IMR-90 (cell line): ENCODE data around the gene WDR1. TPM values are rescaled to one million over a fixed set of nuclear protein-coding genes. Genes with fewer than 3 reads are reported as not detected.

ENCODE experiments used
- ATAC-seq: fragments of 200-7000 bp; cut with Tn5 transposase; 2 replicates; pipeline ENCODE4 v1.9.1; 2020; ENCODE audit warnings: low read depth, mild to moderate bottlenecking, moderate library complexity
- BruUV-seq: library from RNA; stranded (reverse); fragments of 400-500 nt; replicated peaks from 2 replicates; lab custom pipeline; 2021; lab: Mats Ljungman, UMichigan
- CTCF ChIA-PET: fragments of 300-600 bp; formaldehyde crosslinking; extraction: SDS; loops from one replicate; lab custom pipeline; 2021; ENCODE audit warnings: antibody characterized with exemption; lab: Yijun Ruan, JAX
- POLR2A ChIA-PET: fragments of 300-600 bp; sonication (Branson Sonifier 250); formaldehyde crosslinking; loops from one replicate; lab custom pipeline; 2022; ENCODE audit warnings: antibody characterized with exemption; ENCODE audit not compliant: unreplicated experiment; lab: Charles Lee
- DNase-seq: peaks from one replicate; pipeline ENCODE4 v3.0.0; 2013
- H2AFZ ChIP-seq: replicated peaks from 2 replicates; pipeline ENCODE3; 2013; ENCODE audit warnings: low read length, mild to moderate bottlenecking; ENCODE audit not compliant: poor library complexity
- H2AK5ac ChIP-seq: 2 replicates; pipeline ENCODE4 v1.6.1; 2013; ENCODE audit warnings: low read depth, low read length, inconsistent platforms
- H2AK9ac ChIP-seq: replicated peaks from 2 replicates; pipeline ENCODE3; 2013; ENCODE audit warnings: mild to moderate bottlenecking, low read depth, low read length, moderate library complexity; ENCODE audit not compliant: poor library complexity
- H2BK120ac ChIP-seq: 2 replicates; pipeline ENCODE4 v1.6.1; 2013; ENCODE audit warnings: low read depth, low read length, inconsistent platforms
- H2BK15ac ChIP-seq: 3 replicates; pipeline ENCODE4 v1.6.1; 2013; ENCODE audit warnings: low read depth, low read length, inconsistent platforms
- H2BK20ac ChIP-seq: 2 replicates; pipeline ENCODE4 v1.6.1; 2013; ENCODE audit warnings: low read depth, mild to moderate bottlenecking, inconsistent platforms, low read length, moderate library complexity
- H2BK5ac ChIP-seq: 2 replicates; pipeline ENCODE4 v1.6.1; 2013; ENCODE audit warnings: mild to moderate bottlenecking, low read depth, low read length, inconsistent platforms; ENCODE audit not compliant: poor library complexity, severe bottlenecking
- H3K14ac ChIP-seq: replicated peaks from 2 replicates; pipeline ENCODE4 v1.6.1; 2013; ENCODE audit warnings: low read depth, low read length, inconsistent platforms
- H3K18ac ChIP-seq: 2 replicates; pipeline ENCODE4 v1.6.1; 2013; ENCODE audit warnings: low read depth, low read length, control low read depth
- H3K23ac ChIP-seq: 2 replicates; pipeline ENCODE4 v1.6.1; 2013; ENCODE audit warnings: low read depth, low read length, inconsistent platforms
- H3K27ac ChIP-seq: 2 replicates; pipeline ENCODE4 v1.5.1; 2013; ENCODE audit warnings: mild to moderate bottlenecking, control low read depth, low read length; ENCODE audit not compliant: insufficient read depth
- H3K27me3 ChIP-seq: 2 replicates; pipeline ENCODE4 v1.6.1; 2013; ENCODE audit warnings: low read length; ENCODE audit not compliant: control insufficient read depth, insufficient read depth
- H3K36me3 ChIP-seq: 2 replicates; pipeline ENCODE4 v1.6.1; 2013; ENCODE audit warnings: low read length, mixed read lengths; ENCODE audit not compliant: control insufficient read depth, insufficient read depth
- H3K4ac ChIP-seq: 2 replicates; pipeline ENCODE4 v1.6.1; 2013; ENCODE audit warnings: low read depth, low read length, inconsistent platforms
- H3K4me1 ChIP-seq: 2 replicates; pipeline ENCODE4 v1.6.1; 2013; ENCODE audit warnings: low read length, mixed read lengths; ENCODE audit not compliant: control insufficient read depth, insufficient read depth
- H3K4me2 ChIP-seq: 2 replicates; pipeline ENCODE4 v1.6.1; 2013; ENCODE audit warnings: low read depth, mild to moderate bottlenecking, control low read depth, low read length, moderate library complexity
- H3K4me3 ChIP-seq: 2 replicates; pipeline ENCODE4 v1.5.1; 2013; ENCODE audit warnings: low read depth, mild to moderate bottlenecking, control low read depth, low read length, moderate library complexity; ENCODE audit not compliant: insufficient read depth
- H3K56ac ChIP-seq: 2 replicates; pipeline ENCODE4 v1.6.1; 2013; ENCODE audit warnings: low read length, inconsistent platforms; ENCODE audit not compliant: insufficient read depth; ENCODE audit errors: extremely low read depth
- H3K79me1 ChIP-seq, 2 experiments: 2 replicates each; pipeline ENCODE4 v1.6.1; 2013; ENCODE audit warnings: low read length in 2 of 2, inconsistent platforms in 1 of 2, low read depth in 1 of 2
- H3K9ac ChIP-seq: 2 replicates; pipeline ENCODE4 v1.6.1; 2013; ENCODE audit warnings: low read depth, low read length, control low read depth
- H3K9me1 ChIP-seq: 2 replicates; pipeline ENCODE4 v1.6.1; 2013; ENCODE audit warnings: low read length, inconsistent platforms; ENCODE audit not compliant: insufficient read depth
- H3K9me3 ChIP-seq: 2 replicates; pipeline ENCODE4 v1.6.1; 2013; ENCODE audit warnings: low read length; ENCODE audit not compliant: control insufficient read depth, insufficient read depth
- H4K20me1 ChIP-seq: 2 replicates; pipeline ENCODE4 v1.6.1; 2013; ENCODE audit warnings: low read length, inconsistent platforms; ENCODE audit not compliant: insufficient read depth
- H4K5ac ChIP-seq: 2 replicates; pipeline ENCODE4 v1.6.1; 2013; ENCODE audit warnings: mild to moderate bottlenecking, low read depth, low read length, control low read depth
- H4K8ac ChIP-seq, 2 experiments: 2 replicates each; pipeline ENCODE4 v1.6.1; 2013; ENCODE audit warnings: low read depth in 2 of 2, low read length in 2 of 2, control low read depth in 1 of 2, inconsistent platforms in 1 of 2
- H4K91ac ChIP-seq: 2 replicates; pipeline ENCODE4 v1.6.1; 2013; ENCODE audit warnings: low read depth, low read length, inconsistent platforms; ENCODE audit not compliant: insufficient read depth
- BHLHE40 ChIP-seq: fragments of 150-350 bp; IDR thresholded peaks from 2 replicates; pipeline ENCODE4 v1.6.1; 2016; ENCODE audit warnings: mild to moderate bottlenecking, low read depth, low read length
- CEBPB ChIP-seq: IDR thresholded peaks from 2 replicates; pipeline ENCODE4 v1.6.1; 2012; ENCODE audit warnings: low read depth, low read length, improper control_type of control experiment
- CHD1 ChIP-seq: IDR thresholded peaks from 2 replicates; pipeline ENCODE4 v1.6.1; 2012; ENCODE audit warnings: low read depth, low read length, improper control_type of control experiment
- FOS ChIP-seq: fragments of 150-350 bp; IDR thresholded peaks from 2 replicates; pipeline ENCODE4 v1.6.1; 2016; ENCODE audit warnings: low read depth, low read length
- MAFK ChIP-seq: IDR thresholded peaks from 2 replicates; pipeline ENCODE4 v1.6.1; 2012; ENCODE audit warnings: low read depth, low read length, improper control_type of control experiment
- MAZ ChIP-seq: IDR thresholded peaks from 2 replicates; pipeline ENCODE4 v1.6.1; 2012; ENCODE audit warnings: low read depth, mild to moderate bottlenecking, low read length, improper control_type of control experiment, moderate library complexity, borderline replicate concordance
- MXI1 ChIP-seq: IDR thresholded peaks from 2 replicates; pipeline ENCODE4 v1.6.1; 2012; ENCODE audit warnings: low read depth, mild to moderate bottlenecking, low read length, moderate library complexity, borderline replicate concordance
- NFE2L2 ChIP-seq: fragments of 150-350 bp; IDR thresholded peaks from 2 replicates; pipeline ENCODE4 v1.6.1; 2016; ENCODE audit warnings: low read depth, mild to moderate bottlenecking, low read length
- POLR2A ChIP-seq: IDR thresholded peaks from 2 replicates; pipeline ENCODE4 v1.6.1; 2012; ENCODE audit warnings: mild to moderate bottlenecking, low read depth, low read length
- RAD21 ChIP-seq: IDR thresholded peaks from 2 replicates; pipeline ENCODE4 v1.6.1; 2012; ENCODE audit warnings: low read length, improper control_type of control experiment
- RCOR1 ChIP-seq: IDR thresholded peaks from 2 replicates; pipeline ENCODE4 v1.6.1; 2012; ENCODE audit warnings: mild to moderate bottlenecking, low read length, improper control_type of control experiment; ENCODE audit not compliant: insufficient replicate concordance
- RFX5 ChIP-seq: IDR thresholded peaks from 2 replicates; pipeline ENCODE4 v1.8.0; 2012; ENCODE audit warnings: low read depth, mild to moderate bottlenecking, low read length, moderate library complexity
- SMC3 ChIP-seq: fragments of 150-350 bp; IDR thresholded peaks from 2 replicates; pipeline ENCODE4 v1.6.1; 2016; ENCODE audit warnings: low read depth, mild to moderate bottlenecking, antibody characterized with exemption, low read length, moderate library complexity
- WGBS, 2 experiments: methylation state at CpG; one replicate each; pipeline versions ENCODE4 v1.1.5 to v1.1.7; 2013; ENCODE audit warnings: missing lambda C conversion rate in 2 of 2; ENCODE audit not compliant: insufficient read length in 1 of 2; ENCODE audit errors: extremely low coverage in 2 of 2; 5-methylcytosine and 5-hydroxymethylcytosine counted together
- dilution Hi-C: fragments of 300-500 bp; cut with HindIII; formaldehyde crosslinking; loops from one replicate; pipeline ENCODE4 v1.14.3; 2018; ENCODE audit warnings: low sequenced_read_pairs; ENCODE audit not compliant: unreplicated experiment
- in situ Hi-C: fragments of 300-500 bp; cut with MboI; formaldehyde crosslinking; loops from 3 replicates; pipeline ENCODE4 v1.14.3; 2019; ENCODE audit warnings: low sequenced_read_pairs, inconsistent platforms, mixed read lengths
- intact Hi-C: fragments of 100-400 bp; cut with micrococcal nuclease; formaldehyde crosslinking; loops from 2 replicates; pipeline ENCODE4 v1.10.0; 2022
- polyA plus RNA-seq, 3 experiments: library from polyadenylated mRNA; depleted of rRNA; stranded (reverse); fragments of >200 nt; gene quantifications; 2 replicates each; pipeline ENCODE4 v1.2.3, GENCODE V29; 2012; ENCODE audit warnings: low replicate concordance in 1 of 3
- total RNA-seq: library from RNA; depleted of rRNA; stranded (reverse); fragments of >200 nt; gene quantifications from 2 replicates; pipeline ENCODE4 v1.2.3, GENCODE V29; 2012
- TF ChIP-seq, protein P1 (sequence below): fragments of 150-350 bp; IDR thresholded peaks from 2 replicates; pipeline ENCODE4 v1.6.1; 2017; ENCODE audit warnings: mild to moderate bottlenecking, antibody characterized with exemption, low read length, low read depth
- TF ChIP-seq, protein P2 (sequence below): fragments of 150-350 bp; IDR thresholded peaks from 2 replicates; pipeline ENCODE4 v1.6.1; 2016; ENCODE audit warnings: low read depth, mild to moderate bottlenecking, low read length, moderate library complexity, borderline replicate concordance
- TF ChIP-seq, protein P3 (sequence below): conservative IDR thresholded peaks from 2 replicates; pipeline ENCODE4 v1.5.1; 2012; ENCODE audit warnings: mild to moderate bottlenecking, low read depth, low read length, improper control_type of control experiment

WDR1 gene
- total and polyA plus RNA-seq, 2 of the 4 experiments (the other 2 are of a cell fraction): 725 to 992 TPM

DNA sequence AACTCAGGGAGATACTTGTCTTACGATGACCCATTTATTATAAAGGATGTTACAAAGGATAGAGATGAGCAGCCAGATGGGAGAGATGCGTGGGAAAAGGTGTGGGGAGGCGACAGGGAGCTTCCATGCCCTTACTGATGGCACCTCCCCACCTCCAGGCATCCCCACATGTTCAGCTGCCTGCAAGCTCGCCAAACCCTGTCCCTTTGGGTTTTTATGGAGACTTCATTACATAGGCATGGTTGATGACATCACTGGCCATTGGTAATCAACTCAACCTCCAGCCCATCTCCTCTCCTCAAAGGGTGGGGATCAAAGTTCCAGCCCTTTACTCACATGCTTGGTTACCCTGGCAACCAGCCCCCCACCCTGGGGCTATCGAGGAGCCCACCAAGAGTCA lies 65.9 kb downstream of the WDR1 start:
- dilution Hi-C loops: no loop called here
- no peak overlapping the region for H2BK120ac ChIP-seq
- no peak overlapping the region for H2BK20ac ChIP-seq
- TF ChIP-seq NFE2L2 (no peak), RCOR1 (no peak), BHLHE40 (no peak), RAD21 (no peak), MAZ (no peak), RFX5 (no peak), MAFK (no peak), FOS (no peak), MXI1 (no peak), SMC3 (no peak), POLR2A (no peak), CEBPB (no peak), CHD1 (no peak)
- TF ChIP-seq, protein P1, sequence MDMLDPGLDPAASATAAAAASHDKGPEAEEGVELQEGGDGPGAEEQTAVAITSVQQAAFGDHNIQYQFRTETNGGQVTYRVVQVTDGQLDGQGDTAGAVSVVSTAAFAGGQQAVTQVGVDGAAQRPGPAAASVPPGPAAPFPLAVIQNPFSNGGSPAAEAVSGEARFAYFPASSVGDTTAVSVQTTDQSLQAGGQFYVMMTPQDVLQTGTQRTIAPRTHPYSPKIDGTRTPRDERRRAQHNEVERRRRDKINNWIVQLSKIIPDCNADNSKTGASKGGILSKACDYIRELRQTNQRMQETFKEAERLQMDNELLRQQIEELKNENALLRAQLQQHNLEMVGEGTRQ: no peak
- TF ChIP-seq, protein P2, sequence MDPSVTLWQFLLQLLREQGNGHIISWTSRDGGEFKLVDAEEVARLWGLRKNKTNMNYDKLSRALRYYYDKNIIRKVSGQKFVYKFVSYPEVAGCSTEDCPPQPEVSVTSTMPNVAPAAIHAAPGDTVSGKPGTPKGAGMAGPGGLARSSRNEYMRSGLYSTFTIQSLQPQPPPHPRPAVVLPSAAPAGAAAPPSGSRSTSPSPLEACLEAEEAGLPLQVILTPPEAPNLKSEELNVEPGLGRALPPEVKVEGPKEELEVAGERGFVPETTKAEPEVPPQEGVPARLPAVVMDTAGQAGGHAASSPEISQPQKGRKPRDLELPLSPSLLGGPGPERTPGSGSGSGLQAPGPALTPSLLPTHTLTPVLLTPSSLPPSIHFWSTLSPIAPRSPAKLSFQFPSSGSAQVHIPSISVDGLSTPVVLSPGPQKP: no peak
- TF ChIP-seq, protein P3, sequence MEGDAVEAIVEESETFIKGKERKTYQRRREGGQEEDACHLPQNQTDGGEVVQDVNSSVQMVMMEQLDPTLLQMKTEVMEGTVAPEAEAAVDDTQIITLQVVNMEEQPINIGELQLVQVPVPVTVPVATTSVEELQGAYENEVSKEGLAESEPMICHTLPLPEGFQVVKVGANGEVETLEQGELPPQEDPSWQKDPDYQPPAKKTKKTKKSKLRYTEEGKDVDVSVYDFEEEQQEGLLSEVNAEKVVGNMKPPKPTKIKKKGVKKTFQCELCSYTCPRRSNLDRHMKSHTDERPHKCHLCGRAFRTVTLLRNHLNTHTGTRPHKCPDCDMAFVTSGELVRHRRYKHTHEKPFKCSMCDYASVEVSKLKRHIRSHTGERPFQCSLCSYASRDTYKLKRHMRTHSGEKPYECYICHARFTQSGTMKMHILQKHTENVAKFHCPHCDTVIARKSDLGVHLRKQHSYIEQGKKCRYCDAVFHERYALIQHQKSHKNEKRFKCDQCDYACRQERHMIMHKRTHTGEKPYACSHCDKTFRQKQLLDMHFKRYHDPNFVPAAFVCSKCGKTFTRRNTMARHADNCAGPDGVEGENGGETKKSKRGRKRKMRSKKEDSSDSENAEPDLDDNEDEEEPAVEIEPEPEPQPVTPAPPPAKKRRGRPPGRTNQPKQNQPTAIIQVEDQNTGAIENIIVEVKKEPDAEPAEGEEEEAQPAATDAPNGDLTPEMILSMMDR: no peak
- no peak overlapping the region for H3K4ac ChIP-seq
- no peaks in the 10 kb centered on the region for H3K9me3 ChIP-seq
- no peak overlapping the region for H3K14ac ChIP-seq
- no peak overlapping the region for H2AK5ac ChIP-seq
- H2AK9ac ChIP-seq: no peak overlapping the region
- no peak overlapping the region for H4K5ac ChIP-seq
- H3K79me1 ChIP-seq: no peaks in the 10 kb centered on the region
- no peak overlapping the region for H3K4me3 ChIP-seq
- ChIA-PET CTCF (no interaction called here), POLR2A (no interaction called here)
- H4K8ac ChIP-seq: no peak overlapping the region
- H3K36me3 ChIP-seq: no peaks in the 10 kb centered on the region
- no TSS peak for BruUV-seq
- no peaks in the 10 kb centered on the region for H3K27me3 ChIP-seq
- no peak overlapping the region for H3K9ac ChIP-seq
- no peaks in the 10 kb centered on the region for H4K20me1 ChIP-seq
- H3K27ac ChIP-seq: no peak overlapping the region
- no peak overlapping the region for H3K18ac ChIP-seq
- WGBS, 2 experiments: no CpG with 5 or more reads among the region's 5 CpGs
- ATAC-seq (no peak), DNase-seq (no peak)
- H3K56ac ChIP-seq: no peak overlapping the region
- no peaks in the 10 kb centered on the region for H3K9me1 ChIP-seq
- intact Hi-C loops: no loop called here
- H3K23ac ChIP-seq: no peak overlapping the region
- no peak overlapping the region for H3K4me2 ChIP-seq
- no peak overlapping the region for H2BK5ac ChIP-seq
- H2BK15ac ChIP-seq: no peak overlapping the region
- in situ Hi-C loops: no loop called here
- no peaks in the 10 kb centered on the region for H3K4me1 ChIP-seq
- H4K91ac ChIP-seq: no peak overlapping the region
- H2AFZ ChIP-seq: no peak overlapping the region
